ENCODE results near the gene EGLN2. TPM values are rescaled to one million over a fixed set of nuclear protein-coding genes. Genes with fewer than 3 reads are reported as not detected.
"Not testable (repeated sequence)": the region's sequence is repeated elsewhere in the genome, so short reads cannot be mapped to it uniquely, and the experiment has no call there.

The EGLN2 gene
- total RNA-seq, 1 donor from 2014 or later = 151 TPM

- DNase-seq (ENCODE audit: low read depth in 2 of 2) = not testable (repeated sequence)
Measured at GRCh38 chr19:40842012-40842411, 43.0 kb downstream of the EGLN2 start.

- DNase-seq (ENCODE audit: low read depth in 2 of 2) = not testable (repeated sequence)
Measured at GRCh38 chr19:40842997-40843652, 44.1 kb downstream of the EGLN2 start.

GRCh38 chr19:40843653-40844052 lies 44.7 kb downstream of the EGLN2 start:
- DNase-seq (ENCODE audit: low read depth in 2 of 2) = not testable (repeated sequence)

- DNase-seq (ENCODE audit: low read depth in 2 of 2) = not testable (repeated sequence)
Measured at GRCh38 chr19:40846722-40847121, 47.7 kb downstream of the EGLN2 start.

- DNase-seq (ENCODE audit: low read depth in 2 of 2) = not testable (repeated sequence)
Measured at GRCh38 chr19:40850277-40850676, 51.3 kb downstream of the EGLN2 start, which contains the start of gene CYP2A6. Gene CYP2A6, minus strand, starts transcription at chr19:40850447. Its CDS starts 21 bp downstream, at chr19:40850426.

- DNase-seq (ENCODE audit: low read depth in 2 of 2) = not testable (repeated sequence)
Measured at GRCh38 chr19:40852467-40853152, 53.6 kb downstream of the EGLN2 start.

Other genes with a start within 250 kb of the EGLN2 start
- gene SHKBP1, start 222.3 kb upstream of the EGLN2 start, total RNA-seq = 25.1 and 28.2 TPM in 2 replicates
- gene LTBP4, start 197.8 kb upstream of the EGLN2 start, total RNA-seq = 13.7 and 54.4 TPM in 2 replicates
- gene NUMBL, start 108.5 kb upstream of the EGLN2 start, total RNA-seq = 4.6 and 5.9 TPM in 2 replicates
- gene COQ8B, start 82.3 kb upstream of the EGLN2 start, total RNA-seq = 12.5 and 13.7 TPM in 2 replicates
- 14.4 and 25.6 TPM in 2 replicates for gene ITPKC, start 82.1 kb upstream of the EGLN2 start, total RNA-seq
- gene ACTMAP, start 48.7 kb upstream of the EGLN2 start, total RNA-seq = 0.20 and 0.44 TPM in 2 replicates
- gene SNRPA, start 48.0 kb upstream of the EGLN2 start, total RNA-seq = 21.0 and 36.0 TPM in 2 replicates
- gene MIA, start 23.7 kb upstream of the EGLN2 start, total RNA-seq = not detected in 2 replicates
- 7.6 and 14.1 TPM in 2 replicates for gene RAB4B, start 20.9 kb upstream of the EGLN2 start, total RNA-seq
- gene CYP2A6, start 51.3 kb downstream of the EGLN2 start, total RNA-seq = not detected in 2 replicates
- not detected in 2 replicates for gene CYP2A7, start 83.0 kb downstream of the EGLN2 start, total RNA-seq
- not detected in 2 replicates for gene CYP2B6, start 192.1 kb downstream of the EGLN2 start, total RNA-seq

All from lung microvascular endothelial cell (primary cell).